Transverse colon (tissue), 4 donors: Measurements from ENCODE around the gene TXNDC16. TPM values are rescaled to one million over a fixed set of nuclear protein-coding genes. Genes with fewer than 3 reads are reported as not detected.
A peak's percentile ranks its signal among the peaks of the same experiment; 100 is the strongest.

Source experiments
- DNase-seq: peaks from one replicate; pipeline ENCODE4 v3.0.0-alpha.2; 2019
- H3K27ac ChIP-seq, 4 donors: fragments of 200-600 bp; sonication (generic); 2 replicates each; pipeline ENCODE4 v1.5.1; 2016 to 2018; ENCODE audit warnings: inconsistent platforms in 4 of 4
- H3K27me3 ChIP-seq: fragments of 200-600 bp; sonication (generic); 2 replicates; pipeline ENCODE4 v1.5.1; 2017; ENCODE audit warnings: inconsistent platforms
- H3K36me3 ChIP-seq, 4 donors: fragments of 200-600 bp; sonication (generic); 2 replicates each; pipeline ENCODE4 v1.5.1; 2017 to 2019; ENCODE audit warnings: inconsistent platforms in 4 of 4
- H3K4me1 ChIP-seq, 4 donors: fragments of 200-600 bp; sonication (generic); 2 replicates each; pipeline ENCODE4 v1.5.1; 2017 to 2020; ENCODE audit warnings: inconsistent platforms in 4 of 4
- H3K4me3 ChIP-seq, 4 donors: fragments of 200-600 bp; sonication (generic); 1 replicate in 1 of 4; 2 replicates in 3 of 4; pipeline versions ENCODE4 v1.5.1 to v1.6.1; 2017 to 2019; ENCODE audit warnings: inconsistent platforms in 4 of 4
- H3K9me3 ChIP-seq, 2 donors: fragments of 200-600 bp; sonication (generic); 2 replicates each; pipeline ENCODE4 v1.5.1; 2017 to 2019; ENCODE audit warnings: inconsistent platforms in 2 of 2
- EP300 ChIP-seq: sonication (generic); formaldehyde crosslinking; IDR thresholded peaks from one replicate; pipeline ENCODE4 v1.6.1; 2017; ENCODE audit warnings: antibody characterized with exemption, low read depth
- POLR2A ChIP-seq: fragments of 450-650 bp; IDR thresholded peaks from one replicate; pipeline ENCODE4 v1.6.1; 2016; ENCODE audit warnings: antibody characterized with exemption, mild to moderate bottlenecking, moderate library complexity
- POLR2AphosphoS5 ChIP-seq, 3 donors: sonication (generic); formaldehyde crosslinking; IDR thresholded peaks; one replicate each; pipeline ENCODE4 v1.6.1; 2016; ENCODE audit warnings: antibody characterized with exemption in 3 of 3
- WGBS, 2 donors: methylation state at CpG; one replicate each; pipeline ENCODE4 v1.1.5; 2018; ENCODE audit warnings: low coverage in 1 of 2; 5-methylcytosine and 5-hydroxymethylcytosine counted together
- in situ Hi-C, 4 donors: fragments of 200-750 bp; cut with MboI; loops; one replicate each; pipeline versions ENCODE4 v1.15.0 to v1.15.1; 2017; ENCODE audit warnings: low sequenced_read_pairs in 3 of 4, low pct_ligation_motif_present in 1 of 4, low pct_unique_long_range_greater_than_20kb in 1 of 4
- intact Hi-C: fragments of 100-400 bp; cut with DNase I; formaldehyde crosslinking; loops from one replicate; pipeline ENCODE4 v1.15.1; 2023; ENCODE audit warnings: low total_unique reads
- total RNA-seq, 4 donors: library from RNA; depleted of rRNA; stranded (reverse); fragments of >200 nt; gene quantifications; one replicate each; pipeline ENCODE4 v1.1.0, GENCODE V29; 2016
- TF ChIP-seq, protein P1 (sequence below), 5 experiments: fragments of 200-600 bp in 3 of 5; fragments of 450-650 bp in 2 of 5; sonication (generic) in 3 of 5; IDR thresholded peaks; 1 replicate in 2 of 5; 2 replicates in 3 of 5; pipeline ENCODE4 v1.5.1; 2016 to 2017; ENCODE audit warnings: antibody characterized with exemption in 5 of 5, inconsistent platforms in 3 of 5, mild to moderate bottlenecking in 2 of 5, moderate library complexity in 1 of 5

Gene TXNDC16
- total RNA-seq, 4 donors from 2014 or later, result 5.6 to 11.1 (median 7.1) TPM; not detected in 1

DNA sequence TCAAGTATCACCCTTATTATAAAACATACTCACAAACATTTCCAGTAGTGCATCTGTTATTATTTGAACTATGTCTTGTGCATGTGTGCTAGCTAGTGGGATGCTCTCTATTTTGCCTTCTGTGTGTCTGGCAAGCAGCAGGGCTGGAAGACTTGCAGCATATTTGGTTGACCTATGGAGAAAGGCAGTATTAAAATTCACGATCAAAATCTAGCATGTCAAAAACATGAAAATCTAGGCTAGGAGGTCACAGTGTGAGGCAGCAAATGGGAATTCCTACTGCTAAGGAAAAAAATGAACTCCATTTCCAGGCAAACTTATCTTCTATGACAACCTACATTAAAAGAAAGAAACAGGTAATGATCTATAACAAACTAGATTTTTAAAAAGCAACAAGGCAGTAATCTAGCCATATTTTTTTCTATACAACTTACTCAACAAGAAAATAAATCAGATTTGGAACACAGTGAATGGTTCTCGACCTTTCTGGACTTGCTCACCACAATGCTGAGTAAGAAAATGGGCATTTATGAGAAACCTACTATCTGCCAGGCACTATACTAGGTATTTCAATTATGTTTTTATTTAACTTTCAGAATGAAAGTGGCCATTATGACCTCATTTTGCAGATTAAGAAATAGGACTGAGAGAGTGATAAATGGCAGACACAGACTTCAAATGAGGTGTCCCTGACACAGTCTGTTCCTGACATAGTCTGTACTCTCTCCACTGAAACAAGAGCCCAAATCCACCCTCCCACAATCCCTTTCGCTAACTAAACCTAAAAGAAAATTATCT lies 96.8 kb downstream of the TXNDC16 start:
- Histone ChIP-seq H3K36me3 (peaks cover 0 to 13% (median 0%) of the 10 kb centered on the region in 4 donors), H3K27me3 (no peaks in the 10 kb centered on the region), H3K9me3 (no peaks in the 10 kb centered on the region), H3K4me3 (no peak overlapping the region), H3K4me1 (no peaks in the 10 kb centered on the region), H3K27ac (no peak overlapping the region)
- 79 to 82% methylated on average over 3 of the region's 3 CpGs for whole genome bisulfite sequencing, 2 donors
- no peak for DNase-seq
- in situ Hi-C loops (no loop called here), intact Hi-C loops (no loop called here)
- TF ChIP-seq POLR2A (no peak), EP300 (no peak)

DNA sequence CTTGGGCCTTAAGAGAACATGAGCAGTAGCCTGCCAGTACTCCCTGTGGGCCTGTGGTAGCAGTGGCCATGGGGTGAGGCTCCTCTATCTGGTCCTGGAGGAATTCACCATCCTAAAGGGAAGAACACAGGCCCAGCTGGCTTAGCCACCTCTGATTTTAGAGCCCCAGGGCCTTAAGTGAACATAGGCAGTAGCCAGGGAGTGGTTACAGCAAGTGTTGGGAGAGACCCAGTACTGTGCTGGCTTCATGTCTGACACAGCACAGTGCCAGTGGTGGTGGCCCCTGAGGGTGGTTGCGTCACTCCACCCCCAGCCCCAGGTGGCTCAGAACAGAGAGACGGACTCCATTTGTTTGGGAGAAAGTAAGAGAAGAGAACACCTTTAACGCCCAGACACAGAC lies 105.1 kb downstream of the TXNDC16 start:
- Histone ChIP-seq H3K4me3 (no peak overlapping the region), H3K36me3 (peaks cover 0 to 5% (median 0%) of the 10 kb centered on the region in 4 donors), H3K9me3 (peaks cover 0 to 12% of the 10 kb centered on the region in 2 donors), H3K27me3 (no peaks in the 10 kb centered on the region), H3K27ac (no peak overlapping the region), H3K4me1 (no peaks in the 10 kb centered on the region)
- intact Hi-C loops (no loop called here), in situ Hi-C loops (no loop called here)
- TF ChIP-seq POLR2AphosphoS5 (IDR thresholded peaks at IDR 0.05), result no peak
- TF ChIP-seq, protein P1, sequence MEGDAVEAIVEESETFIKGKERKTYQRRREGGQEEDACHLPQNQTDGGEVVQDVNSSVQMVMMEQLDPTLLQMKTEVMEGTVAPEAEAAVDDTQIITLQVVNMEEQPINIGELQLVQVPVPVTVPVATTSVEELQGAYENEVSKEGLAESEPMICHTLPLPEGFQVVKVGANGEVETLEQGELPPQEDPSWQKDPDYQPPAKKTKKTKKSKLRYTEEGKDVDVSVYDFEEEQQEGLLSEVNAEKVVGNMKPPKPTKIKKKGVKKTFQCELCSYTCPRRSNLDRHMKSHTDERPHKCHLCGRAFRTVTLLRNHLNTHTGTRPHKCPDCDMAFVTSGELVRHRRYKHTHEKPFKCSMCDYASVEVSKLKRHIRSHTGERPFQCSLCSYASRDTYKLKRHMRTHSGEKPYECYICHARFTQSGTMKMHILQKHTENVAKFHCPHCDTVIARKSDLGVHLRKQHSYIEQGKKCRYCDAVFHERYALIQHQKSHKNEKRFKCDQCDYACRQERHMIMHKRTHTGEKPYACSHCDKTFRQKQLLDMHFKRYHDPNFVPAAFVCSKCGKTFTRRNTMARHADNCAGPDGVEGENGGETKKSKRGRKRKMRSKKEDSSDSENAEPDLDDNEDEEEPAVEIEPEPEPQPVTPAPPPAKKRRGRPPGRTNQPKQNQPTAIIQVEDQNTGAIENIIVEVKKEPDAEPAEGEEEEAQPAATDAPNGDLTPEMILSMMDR (IDR thresholded peaks at IDR 0.05), result no peak
- no peak for DNase-seq
- WGBS, 2 donors, result 100% methylated on average over 2 to 3 of the region's 3 CpGs

DNA sequence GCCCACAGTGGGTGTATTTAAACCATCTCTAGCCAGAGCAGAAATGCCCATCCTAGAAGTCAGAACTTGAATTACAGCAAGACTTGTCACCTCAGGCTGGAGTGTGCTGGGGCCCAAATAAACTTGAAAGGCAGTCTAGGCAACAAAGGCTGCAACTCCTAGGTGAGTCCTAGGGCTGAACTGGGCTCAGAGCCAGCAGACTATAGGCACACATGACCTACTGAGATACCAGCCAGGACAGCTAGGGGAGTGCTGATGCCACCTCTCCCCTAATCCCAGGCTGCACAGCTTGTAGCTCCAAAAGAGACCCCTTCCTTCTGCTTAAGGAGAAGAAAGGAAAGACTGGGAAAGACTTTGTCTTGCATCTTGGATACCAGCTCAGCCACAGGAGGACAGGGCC lies 106.0 kb downstream of the TXNDC16 start:
- no peak overlapping the region for H3K4me3 ChIP-seq
- peaks cover 0 to 5% (median 0%) of the 10 kb centered on the region in 4 donors for H3K36me3 ChIP-seq
- H3K27me3 ChIP-seq, result no peaks in the 10 kb centered on the region
- no peak overlapping the region for H3K27ac ChIP-seq
- no peak for TF ChIP-seq EP300
- TF ChIP-seq POLR2A, result no peak
- TF ChIP-seq, protein P1 (IDR thresholded peaks at IDR 0.05), result no peak
- TF ChIP-seq POLR2AphosphoS5 (IDR thresholded peaks at IDR 0.05), result no peak
- no peaks in the 10 kb centered on the region for H3K4me1 ChIP-seq
- DNase-seq, result peak; percentile 39
- intact Hi-C loops (no loop called here), in situ Hi-C loops (no loop called here)
- H3K9me3 ChIP-seq, result peaks cover 0 to 12% of the 10 kb centered on the region in 2 donors

DNA sequence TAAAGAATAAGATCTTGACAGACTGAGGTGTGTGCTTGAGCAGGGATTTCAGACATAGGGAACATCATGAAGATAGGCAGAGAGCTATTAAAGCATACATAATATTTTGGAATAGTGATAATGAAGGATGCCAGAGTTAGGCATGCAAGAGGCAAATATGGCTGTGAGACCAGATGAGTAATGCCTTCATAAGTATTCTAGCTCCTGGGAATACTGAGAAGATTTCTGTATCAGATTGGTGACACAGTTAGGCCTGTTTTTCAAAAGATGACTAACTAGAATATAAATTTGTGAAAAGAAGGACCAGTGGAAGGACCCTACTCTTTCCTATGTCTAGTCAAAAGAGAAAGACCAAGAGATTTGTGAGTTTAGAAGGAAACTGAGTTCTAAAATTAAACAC lies 108.8 kb downstream of the TXNDC16 start:
- H3K4me3 ChIP-seq, result no peak overlapping the region
- intact Hi-C loops, result no loop called here

More for the DNA sequence above, 108.8 kb downstream of the TXNDC16 start:
- peaks cover 0 to 5% (median 1%) of the 10 kb centered on the region in 4 donors for H3K36me3 ChIP-seq
- in situ Hi-C loops, result no loop called here
- no peaks in the 10 kb centered on the region for H3K4me1 ChIP-seq
- H3K27me3 ChIP-seq, result no peaks in the 10 kb centered on the region
- no peaks in the 10 kb centered on the region for H3K9me3 ChIP-seq
- TF ChIP-seq, protein P1 (IDR thresholded peaks at IDR 0.05), result no peak
- no peak for TF ChIP-seq EP300
- TF ChIP-seq POLR2AphosphoS5 (IDR thresholded peaks at IDR 0.05), result no peak
- DNase-seq, result no peak
- H3K27ac ChIP-seq, result no peak overlapping the region
